Coronary artery (tissue), 2 donors: Measurements from ENCODE around the gene CX3CL1.
A peak's percentile ranks its signal among the peaks of the same experiment; 100 is the strongest.

Experiments
- DNase-seq: peaks from one replicate; pipeline ENCODE4 v3.0.0-alpha.2; 2017; ENCODE audit warnings: low spot score
- H3K27ac ChIP-seq, 2 donors: fragments of 200-600 bp; sonication (generic); one replicate each; pipeline ENCODE4 v1.5.1; 2016 to 2019
- H3K4me3 ChIP-seq: fragments of 200-600 bp; sonication (generic); 2 replicates; pipeline ENCODE4 v1.5.1; 2016; ENCODE audit warnings: mild to moderate bottlenecking, moderate library complexity
- CTCF ChIP-seq: fragments of 200-600 bp; sonication (generic); IDR thresholded peaks from one replicate; pipeline ENCODE4 v1.5.1; 2019; ENCODE audit warnings: antibody characterized with exemption

Gene CX3CL1

GRCh38 chr16:57409065-57409464, 36.8 kb downstream of the CX3CL1 start:
- Histone ChIP-seq H3K4me3 (no peak overlapping the region), H3K27ac (peak overlapping the region in 1 of 2 donors; percentile 46)
- no peak for TF ChIP-seq CTCF
- DNase-seq = no peak

GRCh38 chr16:57409870-57410587, 37.7 kb downstream of the CX3CL1 start:
- no peak for TF ChIP-seq CTCF
- H3K4me3 ChIP-seq = no peak overlapping the region
- no peak for DNase-seq
- H3K27ac ChIP-seq = peak overlapping the region in 1 of 2 donors; percentile 46

GRCh38 chr16:57411362-57411976, 39.2 kb downstream of the CX3CL1 start:
- TF ChIP-seq CTCF = no peak
- no peak for DNase-seq
- H3K27ac ChIP-seq = no peak overlapping the region
- no peak overlapping the region for H3K4me3 ChIP-seq

- H3K27ac ChIP-seq = no peak overlapping the region
- DNase-seq = no peak
- no peak overlapping the region for H3K4me3 ChIP-seq
- no peak for TF ChIP-seq CTCF
Measured at GRCh38 chr16:57412584-57412983, 40.3 kb downstream of the CX3CL1 start.

- no peak for TF ChIP-seq CTCF
- no peak for DNase-seq
- H3K4me3 ChIP-seq = no peak overlapping the region
- no peak overlapping the region for H3K27ac ChIP-seq
Measured at GRCh38 chr16:57413301-57413730, 41.0 kb downstream of the CX3CL1 start.

GRCh38 chr16:57413733-57414132, 41.4 kb downstream of the CX3CL1 start:
- no peak for TF ChIP-seq CTCF
- H3K27ac ChIP-seq = no peak overlapping the region
- H3K4me3 ChIP-seq = no peak overlapping the region
- DNase-seq = no peak

- Histone ChIP-seq H3K27ac (peak overlapping the region in 1 of 2 donors; percentile 40), H3K4me3 (no peak overlapping the region)
- no peak for DNase-seq
- TF ChIP-seq CTCF = no peak
Measured at GRCh38 chr16:57416084-57416483, 43.8 kb downstream of the CX3CL1 start.
